HL-60 (cell line): ENCODE measurements around the gene CSNK1G1.

Source experiments
- DNase-seq, 2 experiments: peaks; one replicate each; pipeline ENCODE4 v3.0.0-alpha.2; 2010 to 2020; ENCODE audit warnings: low read depth in 1 of 2, low spot score in 1 of 2
- H3K27ac ChIP-seq: fragments of 250-450 bp; sonication (Bioruptor Pico); replicated peaks from 2 replicates; pipeline ENCODE4 v1.5.1; 2020; ENCODE audit warnings: mild to moderate bottlenecking, moderate library complexity
- H3K27me3 ChIP-seq: fragments of 250-450 bp; sonication (Bioruptor Pico); 2 replicates; pipeline ENCODE4 v1.5.1; 2021; ENCODE audit warnings: mild to moderate bottlenecking, moderate library complexity; ENCODE audit not compliant: insufficient read depth, poor library complexity, severe bottlenecking
- H3K4me3 ChIP-seq: replicated peaks from 2 replicates; pipeline ENCODE4 v1.5.1; 2011; ENCODE audit warnings: mild to moderate bottlenecking, control low read depth, low read length; ENCODE audit not compliant: insufficient read depth
- CTCF ChIP-seq: IDR thresholded peaks from one replicate; pipeline ENCODE4 v1.5.1; 2011; ENCODE audit warnings: low read length, control low read depth, inconsistent platforms; ENCODE audit not compliant: insufficient read depth
- GABPA ChIP-seq: IDR thresholded peaks from 2 replicates; pipeline ENCODE4 v1.6.1; 2012; ENCODE audit warnings: low read depth
- POLR2AphosphoS5 ChIP-seq: IDR thresholded peaks from 2 replicates; pipeline ENCODE4 v1.6.1; 2012; ENCODE audit warnings: low read depth
- SPI1 ChIP-seq: IDR thresholded peaks from 2 replicates; pipeline ENCODE4 v1.6.1; 2012; ENCODE audit warnings: low read depth, mild to moderate bottlenecking, borderline replicate concordance
- TF ChIP-seq, protein P1 (sequence below): IDR thresholded peaks from 2 replicates; pipeline ENCODE4 v1.6.1; 2012; ENCODE audit warnings: low read depth; ENCODE audit not compliant: insufficient replicate concordance

CSNK1G1 gene

GRCh38 chr15:64225804-64226203, 130.2 kb downstream of the CSNK1G1 start:
- no peak for TF ChIP-seq POLR2AphosphoS5
- no peak for TF ChIP-seq GABPA
- TF ChIP-seq, protein P1, sequence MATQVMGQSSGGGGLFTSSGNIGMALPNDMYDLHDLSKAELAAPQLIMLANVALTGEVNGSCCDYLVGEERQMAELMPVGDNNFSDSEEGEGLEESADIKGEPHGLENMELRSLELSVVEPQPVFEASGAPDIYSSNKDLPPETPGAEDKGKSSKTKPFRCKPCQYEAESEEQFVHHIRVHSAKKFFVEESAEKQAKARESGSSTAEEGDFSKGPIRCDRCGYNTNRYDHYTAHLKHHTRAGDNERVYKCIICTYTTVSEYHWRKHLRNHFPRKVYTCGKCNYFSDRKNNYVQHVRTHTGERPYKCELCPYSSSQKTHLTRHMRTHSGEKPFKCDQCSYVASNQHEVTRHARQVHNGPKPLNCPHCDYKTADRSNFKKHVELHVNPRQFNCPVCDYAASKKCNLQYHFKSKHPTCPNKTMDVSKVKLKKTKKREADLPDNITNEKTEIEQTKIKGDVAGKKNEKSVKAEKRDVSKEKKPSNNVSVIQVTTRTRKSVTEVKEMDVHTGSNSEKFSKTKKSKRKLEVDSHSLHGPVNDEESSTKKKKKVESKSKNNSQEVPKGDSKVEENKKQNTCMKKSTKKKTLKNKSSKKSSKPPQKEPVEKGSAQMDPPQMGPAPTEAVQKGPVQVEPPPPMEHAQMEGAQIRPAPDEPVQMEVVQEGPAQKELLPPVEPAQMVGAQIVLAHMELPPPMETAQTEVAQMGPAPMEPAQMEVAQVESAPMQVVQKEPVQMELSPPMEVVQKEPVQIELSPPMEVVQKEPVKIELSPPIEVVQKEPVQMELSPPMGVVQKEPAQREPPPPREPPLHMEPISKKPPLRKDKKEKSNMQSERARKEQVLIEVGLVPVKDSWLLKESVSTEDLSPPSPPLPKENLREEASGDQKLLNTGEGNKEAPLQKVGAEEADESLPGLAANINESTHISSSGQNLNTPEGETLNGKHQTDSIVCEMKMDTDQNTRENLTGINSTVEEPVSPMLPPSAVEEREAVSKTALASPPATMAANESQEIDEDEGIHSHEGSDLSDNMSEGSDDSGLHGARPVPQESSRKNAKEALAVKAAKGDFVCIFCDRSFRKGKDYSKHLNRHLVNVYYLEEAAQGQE, result no peak
- no peak for TF ChIP-seq CTCF
- TF ChIP-seq SPI1, result no peak
- no peak overlapping the region for H3K4me3 ChIP-seq
- H3K27me3 ChIP-seq, result no peaks in the 10 kb centered on the region
- H3K27ac ChIP-seq, result no peak overlapping the region
- DNase-seq, result no peak

DNA sequence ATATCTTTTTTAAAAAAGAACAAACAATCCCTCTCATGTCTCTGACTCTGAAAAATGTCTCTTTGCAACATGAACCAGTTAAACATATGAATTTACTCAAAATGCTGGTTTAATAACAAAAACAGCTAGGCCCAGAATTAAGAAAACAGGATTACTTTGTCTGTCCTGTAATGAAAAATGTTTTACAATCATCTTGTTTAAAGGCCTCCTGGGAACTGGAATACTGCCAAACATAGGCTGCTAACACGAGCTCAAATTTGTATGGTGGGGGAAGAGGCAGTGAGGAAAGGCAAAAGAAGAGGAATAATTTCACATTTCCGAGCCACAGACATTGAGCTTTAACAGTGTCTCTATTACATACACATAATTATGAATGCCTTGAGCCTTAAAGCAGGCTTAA, 131.5 kb downstream of the CSNK1G1 start:
- no peak overlapping the region for H3K4me3 ChIP-seq
- DNase-seq, result no peak
- H3K27ac ChIP-seq, result no peak overlapping the region
- TF ChIP-seq POLR2AphosphoS5 (no peak), SPI1 (no peak), GABPA (no peak), CTCF (no peak)
- TF ChIP-seq, protein P1, result no peak
- H3K27me3 ChIP-seq, result no peaks in the 10 kb centered on the region

DNA sequence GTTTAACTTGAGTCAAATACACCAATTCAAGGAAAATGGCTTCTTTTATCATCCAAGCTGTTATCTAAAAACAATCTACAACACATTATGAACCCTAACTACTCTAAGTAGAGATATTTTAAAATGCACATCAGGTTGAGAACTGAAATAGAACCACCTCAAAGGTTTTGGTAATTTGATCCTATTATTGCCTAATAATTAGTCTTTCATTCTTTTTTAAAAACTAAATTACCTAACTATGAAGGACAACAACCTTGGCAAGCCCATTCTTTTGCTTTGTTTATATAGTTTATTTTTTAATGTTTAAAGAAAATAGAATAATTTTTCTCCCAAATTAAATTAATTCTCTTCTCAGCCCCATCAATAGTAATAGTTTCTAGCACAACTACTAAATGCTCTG, 132.1 kb downstream of the CSNK1G1 start:
- Histone ChIP-seq H3K4me3 (no peak overlapping the region), H3K27me3 (no peaks in the 10 kb centered on the region), H3K27ac (no peak overlapping the region)
- TF ChIP-seq GABPA, result no peak
- TF ChIP-seq, protein P1, result no peak
- TF ChIP-seq CTCF, result no peak
- no peak for TF ChIP-seq SPI1
- no peak for DNase-seq
